Posterior cingulate gyrus (tissue), 11 donors: ENCODE measurements around the gene CACNA1E.

ENCODE experiments used
- DNase-seq, 10 donors: peaks; one replicate each; pipeline versions ENCODE4 v3.0.0 to v3.0.0-alpha.2; 2020 to 2021; ENCODE audit warnings: mixed read lengths in 3 of 10
- intact Hi-C: fragments of 100-400 bp; cut with DNase I; formaldehyde crosslinking; loops from one replicate; pipeline ENCODE4 v1.15.1; 2023

CACNA1E gene

GRCh38 chr1:181674617-181675016 is 191.3 kb downstream of the CACNA1E start:
- peak in 1 of 10 donors; percentile 60 for DNase-seq
- intact Hi-C loops, result no loop called here

- intact Hi-C loops, result no loop called here
- DNase-seq, result peak in 1 of 10 donors; percentile 78
Observed at GRCh38 chr1:181675091-181675917, 192.0 kb downstream of the CACNA1E start.

- intact Hi-C loops, result loop anchor here (1.0 kb wide), 1 partner anchor 197 kb away; no protein-coding TSS in a partner anchor
- no peak for DNase-seq
Observed at GRCh38 chr1:181675918-181676190, 192.5 kb downstream of the CACNA1E start.

GRCh38 chr1:181676269-181676668 is 193.0 kb downstream of the CACNA1E start:
- peak in 7 of 10 donors; percentile 27 to 89 (median 51) for DNase-seq
- intact Hi-C loops, result loop anchor here (1.0 kb wide), 1 partner anchor 197 kb away; no protein-coding TSS in a partner anchor

GRCh38 chr1:181680332-181680731 is 197.0 kb downstream of the CACNA1E start:
- intact Hi-C loops, result no loop called here
- DNase-seq, result peak in 5 of 10 donors; percentile 25 to 78 (median 72)

- no peak for DNase-seq
- intact Hi-C loops, result no loop called here
Observed at GRCh38 chr1:181680871-181681270, 197.6 kb downstream of the CACNA1E start.

GRCh38 chr1:181685211-181685610 is 201.9 kb downstream of the CACNA1E start:
- DNase-seq, result no peak
- intact Hi-C loops, result no loop called here

GRCh38 chr1:181701891-181702290 is 218.6 kb downstream of the CACNA1E start:
- DNase-seq, result no peak
- intact Hi-C loops, result no loop called here

- intact Hi-C loops, result no loop called here
- no peak for DNase-seq
Observed at GRCh38 chr1:181704546-181704945, 221.2 kb downstream of the CACNA1E start.

- no peak for DNase-seq
- intact Hi-C loops, result no loop called here
Observed at GRCh38 chr1:181711820-181712219, 228.5 kb downstream of the CACNA1E start.

- intact Hi-C loops, result no loop called here
- DNase-seq, result peak in 2 of 10 donors; percentile 29 to 72
Observed at GRCh38 chr1:181712711-181713110, 229.4 kb downstream of the CACNA1E start.

- no peak for DNase-seq
- intact Hi-C loops, result no loop called here
Observed at GRCh38 chr1:181714428-181714827, 231.1 kb downstream of the CACNA1E start.

- no peak for DNase-seq
- intact Hi-C loops, result no loop called here
Observed at GRCh38 chr1:181718034-181718433, 234.7 kb downstream of the CACNA1E start.

GRCh38 chr1:181726320-181727012 is 243.1 kb downstream of the CACNA1E start:
- no peak for DNase-seq
- intact Hi-C loops, result no loop called here

- DNase-seq, result no peak
- intact Hi-C loops, result no loop called here
Observed at GRCh38 chr1:181730606-181731005, 247.3 kb downstream of the CACNA1E start.

GRCh38 chr1:181732218-181732990 is 249.1 kb downstream of the CACNA1E start:
- peak in 2 of 10 donors; percentile 54 to 74 for DNase-seq
- intact Hi-C loops, result no loop called here

- peak in 1 of 10 donors; percentile 55 for DNase-seq
- intact Hi-C loops, result no loop called here
Observed at GRCh38 chr1:181733486-181733885, 250.2 kb downstream of the CACNA1E start.

- DNase-seq, result no peak
- intact Hi-C loops, result no loop called here
Observed at GRCh38 chr1:181737056-181737455, 253.7 kb downstream of the CACNA1E start.

GRCh38 chr1:181739214-181739613 is 255.9 kb downstream of the CACNA1E start:
- intact Hi-C loops, result no loop called here

GRCh38 chr1:181742426-181742825 is 259.1 kb downstream of the CACNA1E start:
- intact Hi-C loops, result no loop called here
- no peak for DNase-seq

More at GRCh38 chr1:181739214-181739613, 255.9 kb downstream of the CACNA1E start:
- no peak for DNase-seq

GRCh38 chr1:181743878-181744312 is 260.6 kb downstream of the CACNA1E start:
- intact Hi-C loops, result no loop called here
- DNase-seq, result peak in 4 of 10 donors; percentile 28 to 86 (median 64)
